ENCODE data around the gene PRR13. TPM values are rescaled to one million over a fixed set of nuclear protein-coding genes. Genes with fewer than 3 reads are reported as not detected.
A peak's percentile ranks its signal among the peaks of the same experiment; 100 is the strongest.
"Not testable (repeated sequence)": the region's sequence is repeated elsewhere in the genome, so short reads cannot be mapped to it uniquely, and the experiment has no call there.

PRR13 gene
- total and polyA plus RNA-seq, 2 donors from 2014 or later, result 226 to 889 TPM

- no peaks in the 10 kb centered on the region for H3K36me3 ChIP-seq (ENCODE audit: control insufficient read depth in 2 of 3, insufficient read depth in 3 of 3, low read length in 3 of 3)
- no peak overlapping the region for H3K4me3 ChIP-seq (ENCODE audit: low read length in 3 of 3)
- H3K27ac ChIP-seq (ENCODE audit: low read depth in 2 of 2, low read length in 2 of 2), result no peak overlapping the region
- H3K9ac ChIP-seq (ENCODE audit: low read length in 3 of 3), result no peak overlapping the region
- FAIRE-seq, result no peak
- TF ChIP-seq CTCF (IDR thresholded peaks at IDR 0.05; ENCODE audit: borderline replicate concordance, extremely low read depth, insufficient read depth), result no peak
- DNase-seq, result no peak
- no peaks in the 10 kb centered on the region for H3K27me3 ChIP-seq (ENCODE audit: control insufficient read depth, insufficient read depth, low read length)
- H3K4me1 ChIP-seq (ENCODE audit: control insufficient read depth in 2 of 3, insufficient read depth in 2 of 3, low read depth in 1 of 3, low read length in 3 of 3), result peaks cover 0 to 5% (median 2%) of the 10 kb centered on the region in 3 donors
- intact Hi-C loops (cut with DNase I), result loop anchor here (10.0 kb wide), 1 partner anchor 65 kb away; no protein-coding TSS in a partner anchor
- H3K9me3 ChIP-seq (ENCODE audit: control insufficient read depth in 2 of 3, insufficient read depth in 1 of 3, low read length in 3 of 3), result no peaks in the 10 kb centered on the region
Observed at GRCh38 chr12:53419756-53420155, 21.8 kb upstream of the PRR13 start.

GRCh38 chr12:53422247-53422646 is 19.3 kb upstream of the PRR13 start:
- not testable (repeated sequence) for H3K9ac ChIP-seq (ENCODE audit: low read length in 3 of 3); H3K4me3 ChIP-seq (ENCODE audit: low read length in 3 of 3); H3K9me3 ChIP-seq (ENCODE audit: control insufficient read depth in 2 of 3, insufficient read depth in 1 of 3, low read length in 3 of 3); H3K27me3 ChIP-seq (ENCODE audit: control insufficient read depth, insufficient read depth, low read length); H3K27ac ChIP-seq (ENCODE audit: low read depth in 2 of 2, low read length in 2 of 2); H3K4me1 ChIP-seq (ENCODE audit: control insufficient read depth in 2 of 3, insufficient read depth in 2 of 3, low read depth in 1 of 3, low read length in 3 of 3); H3K36me3 ChIP-seq (ENCODE audit: control insufficient read depth in 2 of 3, insufficient read depth in 3 of 3, low read length in 3 of 3); FAIRE-seq
- peak in 1 of 5 donors; percentile 15 for DNase-seq
- intact Hi-C loops (cut with DNase I), result loop anchor here (10.0 kb wide), 1 partner anchor 67 kb away; no protein-coding TSS in a partner anchor

DNA sequence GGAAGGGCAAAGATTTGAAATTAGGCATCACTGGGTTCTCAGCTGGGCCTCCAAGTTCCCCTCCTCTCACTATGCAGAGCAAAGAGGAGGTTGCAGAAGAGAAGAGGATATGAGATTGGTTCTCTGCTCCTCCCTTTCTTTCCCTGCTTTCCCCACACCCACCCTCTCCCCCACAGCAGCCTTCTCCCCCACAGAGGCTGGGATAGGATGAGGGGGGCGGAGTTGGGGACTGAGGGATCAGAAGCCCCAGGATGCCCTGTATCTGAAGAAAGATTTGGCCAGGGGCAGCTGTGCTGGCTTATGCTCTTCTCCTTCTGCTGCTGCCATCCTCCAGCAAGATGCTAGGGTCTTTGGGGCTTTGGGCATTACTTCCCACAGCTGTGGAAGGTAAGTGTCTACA is 17.9 kb upstream of the PRR13 start, which contains the start of gene AMHR2:
AMHR2 (plus strand) TSS at position 259 of the 400 bp plus-strand sequence; CDS start at position 339, 80 bp downstream.
- FAIRE-seq, result no peak
- no peak within 1 kb of the TSS for H3K9ac ChIP-seq (ENCODE audit: low read length in 3 of 3)
- H3K4me3 ChIP-seq (ENCODE audit: low read length in 3 of 3), result no peak within 1 kb of the TSS
- peak in 1 of 5 donors; percentile 8 for DNase-seq
- intact Hi-C loops (cut with DNase I), result loop anchor here (10.0 kb wide), 1 partner anchor 69 kb away; no protein-coding TSS in a partner anchor
- peaks cover 0 to 3% (median 2%) of the 10 kb centered on the region in 3 donors for H3K4me1 ChIP-seq (ENCODE audit: control insufficient read depth in 2 of 3, insufficient read depth in 2 of 3, low read depth in 1 of 3, low read length in 3 of 3)
- H3K27me3 ChIP-seq (ENCODE audit: control insufficient read depth, insufficient read depth, low read length), result no peaks in the 10 kb centered on the region
- H3K36me3 ChIP-seq (ENCODE audit: control insufficient read depth in 2 of 3, insufficient read depth in 3 of 3, low read length in 3 of 3), result no peaks in the 10 kb centered on the region
- H3K27ac ChIP-seq (ENCODE audit: low read depth in 2 of 2, low read length in 2 of 2), result no peak within 1 kb of the TSS
- H3K9me3 ChIP-seq (ENCODE audit: control insufficient read depth in 2 of 3, insufficient read depth in 1 of 3, low read length in 3 of 3), result no peaks in the 10 kb centered on the region
- no peak for TF ChIP-seq CTCF (IDR thresholded peaks at IDR 0.05; ENCODE audit: borderline replicate concordance, extremely low read depth, insufficient read depth)

DNA sequence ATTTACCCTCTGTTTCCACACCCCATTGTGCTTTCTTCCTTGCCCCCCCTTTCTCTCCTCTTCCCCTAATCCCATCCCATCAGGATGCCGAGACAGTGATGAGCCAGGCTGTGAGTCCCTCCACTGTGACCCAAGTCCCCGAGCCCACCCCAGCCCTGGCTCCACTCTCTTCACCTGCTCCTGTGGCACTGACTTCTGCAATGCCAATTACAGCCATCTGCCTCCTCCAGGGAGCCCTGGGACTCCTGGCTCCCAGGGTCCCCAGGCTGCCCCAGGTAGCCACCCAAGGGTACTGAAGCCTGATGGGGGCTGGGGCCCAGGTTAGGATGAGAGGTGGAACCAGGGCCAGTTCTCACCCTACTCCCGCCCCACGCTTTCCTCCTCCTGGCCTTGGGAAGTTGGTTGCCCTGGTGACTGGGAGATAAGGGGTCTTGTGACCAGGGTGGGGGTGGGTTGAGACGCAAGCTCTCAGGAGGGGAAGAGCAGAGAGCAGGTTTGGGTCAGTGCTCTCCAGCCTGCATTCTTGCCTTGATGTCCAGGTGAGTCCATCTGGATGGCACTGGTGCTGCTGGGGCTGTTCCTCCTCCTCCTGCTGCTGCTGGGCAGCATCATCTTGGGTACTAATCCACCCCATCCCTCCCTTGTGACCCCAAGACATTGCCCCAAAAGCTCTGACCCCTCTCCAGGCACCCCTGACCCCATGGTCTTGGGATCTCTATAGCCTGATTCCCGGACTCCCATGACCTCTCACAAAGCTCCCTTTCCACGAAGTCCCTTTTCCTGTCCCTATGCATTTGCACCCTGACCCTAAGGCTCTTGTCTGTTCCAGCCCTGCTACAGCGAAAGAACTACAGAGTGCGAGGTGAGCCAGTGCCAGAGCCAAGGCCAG is 16.7 kb upstream of the PRR13 start:
- no peaks in the 10 kb centered on the region for H3K36me3 ChIP-seq (ENCODE audit: control insufficient read depth in 2 of 3, insufficient read depth in 3 of 3, low read length in 3 of 3)
- peaks cover 0 to 3% (median 2%) of the 10 kb centered on the region in 3 donors for H3K4me1 ChIP-seq (ENCODE audit: control insufficient read depth in 2 of 3, insufficient read depth in 2 of 3, low read depth in 1 of 3, low read length in 3 of 3)
- DNase-seq (peak in 2 of 5 donors; percentile 48 to 53), FAIRE-seq (no peak)
- H3K4me3 ChIP-seq (ENCODE audit: low read length in 3 of 3), result no peak overlapping the region
- no peaks in the 10 kb centered on the region for H3K27me3 ChIP-seq (ENCODE audit: control insufficient read depth, insufficient read depth, low read length)
- H3K9ac ChIP-seq (ENCODE audit: low read length in 3 of 3), result no peak overlapping the region
- TF ChIP-seq CTCF (IDR thresholded peaks at IDR 0.05; ENCODE audit: borderline replicate concordance, extremely low read depth, insufficient read depth), result no peak
- no peak overlapping the region for H3K27ac ChIP-seq (ENCODE audit: low read depth in 2 of 2, low read length in 2 of 2)
- intact Hi-C loops (cut with DNase I), result loop anchor here (10.0 kb wide), 1 partner anchor 70 kb away; no protein-coding TSS in a partner anchor
- H3K9me3 ChIP-seq (ENCODE audit: control insufficient read depth in 2 of 3, insufficient read depth in 1 of 3, low read length in 3 of 3), result no peaks in the 10 kb centered on the region

All from kidney (tissue), 14 donors.